ENCODE measurements around the gene NQO1. TPM values are rescaled to one million over a fixed set of nuclear protein-coding genes. Genes with fewer than 3 reads are reported as not detected.

The NQO1 gene
- polyA plus RNA-seq, 1 experiment: 580 TPM

Other genes starting within 250 kb of the NQO1 start
- 31.2 and 36.9 TPM in 2 replicates for gene NFAT5, start 160.6 kb downstream of the NQO1 start, polyA plus RNA-seq (2011; rRNA removed)
- gene NOB1, start 28.4 kb upstream of the NQO1 start, polyA plus RNA-seq (2011; rRNA removed): 58.7 TPM in 2 replicates
- 13.1 and 13.4 TPM in 2 replicates for gene WWP2, start 35.8 kb upstream of the NQO1 start, polyA plus RNA-seq (2011; rRNA removed)
- gene CLEC18A, start 224.8 kb upstream of the NQO1 start, polyA plus RNA-seq (2011; rRNA removed): 0.12 TPM in 1 of 2 replicates, not detected in the other

All from AG04450 (cell line).